Right lobe of liver (tissue), 6 donors: ENCODE data around the gene TOR4A. TPM values are rescaled to one million over a fixed set of nuclear protein-coding genes. Genes with fewer than 3 reads are reported as not detected.

Experiments used
- ATAC-seq, 4 donors: fragments of 200-7000 bp; cut with Tn5 transposase; one replicate each; pipeline ENCODE4 v1.9.1; 2020; ENCODE audit warnings: mild to moderate bottlenecking in 4 of 4, moderate library complexity in 4 of 4
- DNase-seq, 3 donors: peaks; one replicate each; pipeline ENCODE4 v3.0.0-alpha.2; 2020
- H3K27ac ChIP-seq, 3 donors: fragments of 200-600 bp; one replicate each; pipeline ENCODE4 v1.8.0; 2022
- H3K27me3 ChIP-seq, 2 donors: fragments of 200-600 bp; one replicate each; pipeline ENCODE4 v1.8.0; 2022
- H3K36me3 ChIP-seq, 4 donors: fragments of 200-600 bp; sonication (generic) in 1 of 4; one replicate each; pipeline versions ENCODE4 v1.5.1 to v1.8.0; 2017 to 2022; ENCODE audit warnings: control low read depth in 1 of 4
- H3K4me1 ChIP-seq, 4 donors: fragments of 200-600 bp; sonication (generic) in 1 of 4; one replicate each; pipeline versions ENCODE4 v1.5.1 to v1.8.0; 2017 to 2022; ENCODE audit warnings: control low read depth in 1 of 4
- H3K4me3 ChIP-seq, 3 donors: fragments of 200-600 bp; one replicate each; pipeline ENCODE4 v1.8.0; 2022
- H3K9me3 ChIP-seq, 4 donors: fragments of 200-600 bp; sonication (generic) in 1 of 4; one replicate each; pipeline versions ENCODE4 v1.5.1 to v1.8.0; 2017 to 2022; ENCODE audit warnings: control low read depth in 1 of 4
- POLR2A ChIP-seq: fragments of 450-650 bp; IDR thresholded peaks from one replicate; pipeline ENCODE4 v1.6.1; 2017; ENCODE audit warnings: antibody characterized with exemption, mild to moderate bottlenecking
- WGBS: methylation state at CpG from one replicate; pipeline ENCODE4 v1.1.6; 2018; ENCODE audit warnings: low coverage, low lambda C conversion rate; ENCODE audit not compliant: insufficient coverage; ENCODE audit errors: missing lambda C conversion rate; 5-methylcytosine and 5-hydroxymethylcytosine counted together
- intact Hi-C, 2 donors: fragments of 100-400 bp; cut with DNase I; formaldehyde crosslinking; loops; one replicate each; pipeline versions ENCODE4 v1.11.2 to v1.14.1; 2022
- total RNA-seq, 6 experiments: library from RNA; depleted of rRNA in 2 of 6; stranded (reverse); fragments of >200 nt in 2 of 6; fragmentation: NEBNext Ultra II Directional in 3 of 6; extraction: Animal tissue kit (Norgen Biotek cat#: 25700) in 3 of 6; gene quantifications; one replicate each; pipeline versions ENCODE4 v1.1.0 to v1.2.4, GENCODE V29; 2016 to 2023
- TF ChIP-seq, protein P1 (sequence below), 4 donors: fragments of 200-600 bp in 3 of 4; fragments of 450-650 bp in 1 of 4; IDR thresholded peaks; one replicate each; pipeline versions ENCODE4 v1.5.1 to v1.8.0; 2016 to 2022; ENCODE audit warnings: antibody characterized with exemption in 4 of 4, mild to moderate bottlenecking in 2 of 4
- donor health status: DM: no; HTN: yes; CAD: no.
- donor health status: DM: no; HTN: no; CAD: no.
- donor health status: DM: no; HTN: no; CAD: no.
- donor health status: DM: no; HTN: yes; CAD: no.
- donor health status: DM: no; HTN: yes; CAD: no.

Gene TOR4A
- total RNA-seq, 6 experiments from 2014 or later, result 2.2 to 4.9 (median 3.7) TPM

DNA sequence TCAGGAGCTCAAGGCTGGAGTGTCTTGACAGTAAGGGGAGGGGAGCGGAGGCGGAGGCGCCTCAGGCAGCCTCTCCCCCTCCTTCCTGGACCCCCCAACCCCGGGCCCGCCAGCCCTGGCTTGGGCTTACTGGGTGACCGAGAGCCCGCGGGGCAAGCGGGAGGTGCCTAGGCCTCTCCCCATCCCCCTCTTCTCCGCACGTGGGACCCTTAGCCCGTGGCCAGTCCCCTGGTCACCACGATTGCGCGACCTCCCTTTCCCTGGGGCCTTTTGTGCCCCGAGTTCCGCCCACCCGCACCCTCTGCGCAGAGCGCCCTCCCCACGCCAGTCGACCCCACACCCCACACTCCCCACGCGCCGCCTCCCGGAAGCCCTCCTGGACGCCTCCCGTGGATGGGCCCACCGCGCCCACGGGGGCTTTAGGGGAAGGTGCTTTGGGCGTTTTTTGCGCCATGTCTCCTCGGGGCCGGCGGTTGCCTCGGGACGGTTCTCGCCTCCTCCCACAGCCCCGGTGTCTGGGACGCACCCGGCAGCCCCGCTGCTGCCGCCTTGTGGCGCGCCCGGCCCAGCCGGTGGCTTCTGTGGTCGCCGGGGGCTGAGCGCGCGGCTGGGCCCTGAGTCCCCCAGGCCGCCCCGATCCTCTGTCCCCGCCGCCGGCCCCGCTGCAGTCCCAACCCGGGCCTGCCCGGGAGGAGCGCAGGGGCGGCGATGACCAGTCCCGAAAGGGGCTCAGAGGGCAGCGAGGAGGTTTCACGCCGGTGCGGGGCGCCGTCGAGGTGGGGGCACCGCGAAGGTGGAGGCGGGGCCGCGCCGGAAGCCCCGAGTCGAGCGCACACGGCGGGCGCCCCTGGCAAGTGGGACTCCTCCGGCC is 3.2 kb downstream of the TOR4A start:
- H3K4me1 ChIP-seq, result no peaks in the 10 kb centered on the region
- no peak for ATAC-seq
- no peak overlapping the region for H3K4me3 ChIP-seq
- no peak overlapping the region for H3K27ac ChIP-seq
- no peaks in the 10 kb centered on the region for H3K36me3 ChIP-seq
- intact Hi-C loops, result no loop called here
- H3K27me3 ChIP-seq, result no peaks in the 10 kb centered on the region
- DNase-seq, result peak; percentile 30 to 59 (median 47)
- TF ChIP-seq, protein P1, sequence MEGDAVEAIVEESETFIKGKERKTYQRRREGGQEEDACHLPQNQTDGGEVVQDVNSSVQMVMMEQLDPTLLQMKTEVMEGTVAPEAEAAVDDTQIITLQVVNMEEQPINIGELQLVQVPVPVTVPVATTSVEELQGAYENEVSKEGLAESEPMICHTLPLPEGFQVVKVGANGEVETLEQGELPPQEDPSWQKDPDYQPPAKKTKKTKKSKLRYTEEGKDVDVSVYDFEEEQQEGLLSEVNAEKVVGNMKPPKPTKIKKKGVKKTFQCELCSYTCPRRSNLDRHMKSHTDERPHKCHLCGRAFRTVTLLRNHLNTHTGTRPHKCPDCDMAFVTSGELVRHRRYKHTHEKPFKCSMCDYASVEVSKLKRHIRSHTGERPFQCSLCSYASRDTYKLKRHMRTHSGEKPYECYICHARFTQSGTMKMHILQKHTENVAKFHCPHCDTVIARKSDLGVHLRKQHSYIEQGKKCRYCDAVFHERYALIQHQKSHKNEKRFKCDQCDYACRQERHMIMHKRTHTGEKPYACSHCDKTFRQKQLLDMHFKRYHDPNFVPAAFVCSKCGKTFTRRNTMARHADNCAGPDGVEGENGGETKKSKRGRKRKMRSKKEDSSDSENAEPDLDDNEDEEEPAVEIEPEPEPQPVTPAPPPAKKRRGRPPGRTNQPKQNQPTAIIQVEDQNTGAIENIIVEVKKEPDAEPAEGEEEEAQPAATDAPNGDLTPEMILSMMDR (IDR thresholded peaks at IDR 0.05), result peak in 3 of 4 donors; percentile 25 to 45 (median 31)
- TF ChIP-seq POLR2A, result no peak
- H3K9me3 ChIP-seq, result no peaks in the 10 kb centered on the region
- no CpG with 5 or more reads among the region's 85 CpGs for WGBS

DNA sequence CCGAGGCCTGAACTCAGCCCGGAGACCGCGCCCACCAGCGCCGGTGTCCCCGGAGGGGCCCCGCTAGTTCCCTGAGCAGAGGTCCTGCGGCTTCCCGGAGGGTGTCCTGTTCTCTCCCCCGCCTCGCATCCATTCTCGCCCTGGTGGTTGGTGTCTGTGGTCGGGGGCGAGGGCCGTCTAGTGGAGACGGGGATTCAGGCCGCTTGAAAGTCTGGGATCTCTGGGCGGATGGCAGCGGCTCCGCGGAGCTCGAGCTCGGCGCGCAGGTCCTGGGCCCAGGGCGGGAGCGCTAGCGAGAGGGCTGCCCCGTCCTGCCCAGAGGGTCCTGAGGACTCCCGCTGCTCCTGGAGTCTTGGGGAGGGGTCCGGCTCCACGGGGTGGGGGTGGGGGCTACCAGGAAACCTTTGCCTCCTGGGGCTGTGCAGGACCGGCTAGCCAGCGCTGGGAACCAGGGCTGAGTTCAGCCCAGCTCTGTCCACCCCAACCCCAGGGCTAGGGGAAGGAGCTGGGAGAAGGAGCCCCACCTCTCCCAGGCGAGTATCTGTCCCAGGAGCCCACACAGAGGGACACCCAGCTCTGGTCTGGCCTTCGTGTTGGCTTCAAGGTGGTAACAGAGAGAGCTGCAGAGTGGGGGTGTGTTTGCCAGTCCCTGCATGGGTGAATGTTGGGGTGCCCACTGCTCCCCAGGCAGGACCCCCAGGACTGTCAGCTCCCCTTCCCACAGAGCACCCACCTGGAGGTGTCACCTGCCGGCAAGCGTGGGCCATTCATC is 4.0 kb downstream of the TOR4A start:
- ATAC-seq, result no peak
- DNase-seq, result peak in 1 of 3 donors; percentile 45
- intact Hi-C loops, result no loop called here
- TF ChIP-seq POLR2A, result no peak
- TF ChIP-seq, protein P1 (IDR thresholded peaks at IDR 0.05), result no peak
- H3K36me3 ChIP-seq, result no peaks in the 10 kb centered on the region
- H3K27me3 ChIP-seq, result no peaks in the 10 kb centered on the region
- no peak overlapping the region for H3K4me3 ChIP-seq
- H3K4me1 ChIP-seq, result no peaks in the 10 kb centered on the region
- 83% methylated on average over 7 of the region's 39 CpGs for WGBS
- H3K9me3 ChIP-seq, result no peaks in the 10 kb centered on the region
- no peak overlapping the region for H3K27ac ChIP-seq

DNA sequence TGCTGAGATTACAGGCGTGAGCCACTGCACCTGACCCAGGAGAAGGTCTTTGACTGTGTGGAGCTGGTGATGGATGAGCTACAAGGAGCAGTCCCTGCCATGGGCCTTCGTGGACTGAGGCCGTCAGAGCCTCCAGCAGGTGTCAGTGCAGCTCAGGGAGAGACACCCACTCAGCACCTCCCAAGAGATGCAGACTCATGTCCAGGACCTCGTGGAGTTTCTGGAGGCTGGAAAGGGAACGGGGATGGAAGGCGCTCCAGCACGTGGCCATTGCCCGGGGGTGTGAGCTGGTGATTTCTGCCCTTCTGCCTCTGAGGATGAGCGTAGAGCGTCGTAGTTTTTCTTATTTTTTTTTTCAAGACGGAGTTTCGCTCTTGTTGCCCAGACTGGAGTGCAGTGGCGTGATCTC is 9.5 kb downstream of the TOR4A start:
- no peaks in the 10 kb centered on the region for H3K4me1 ChIP-seq
- no peak overlapping the region for H3K4me3 ChIP-seq
- H3K27me3 ChIP-seq, result no peaks in the 10 kb centered on the region
- DNase-seq (peak in 2 of 3 donors; percentile 75 to 76), ATAC-seq (peak; percentile 98 to 100 (median 100))
- H3K27ac ChIP-seq, result no peak overlapping the region
- intact Hi-C loops, result no loop called here
- WGBS, result 22% methylated on average over 9 of the region's 14 CpGs
- TF ChIP-seq, protein P1 (IDR thresholded peaks at IDR 0.05), result peak; percentile 58 to 78 (median 66)
- no peak for TF ChIP-seq POLR2A
- no peaks in the 10 kb centered on the region for H3K9me3 ChIP-seq
- no peaks in the 10 kb centered on the region for H3K36me3 ChIP-seq

DNA sequence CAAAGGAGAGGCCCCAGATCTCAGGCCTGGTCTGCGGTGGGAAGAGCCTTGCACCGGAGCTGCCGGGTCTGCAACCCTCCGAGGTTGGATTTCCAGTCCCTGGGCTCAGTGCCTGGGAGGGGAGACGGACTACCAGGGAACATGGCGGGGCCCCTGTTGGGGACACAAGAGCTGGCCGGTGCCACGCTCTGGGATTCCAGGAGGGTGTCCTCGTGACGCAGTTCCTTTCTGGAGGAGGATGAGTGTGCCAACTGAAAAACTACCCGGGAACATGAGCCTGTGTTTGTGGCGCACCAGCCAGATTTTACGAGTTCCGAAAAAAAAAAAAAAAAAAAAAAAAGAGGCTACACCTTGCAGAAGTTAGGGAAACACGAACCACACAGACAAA is 15.6 kb downstream of the TOR4A start:
- H3K27ac ChIP-seq, result no peak overlapping the region
- ATAC-seq (no peak), DNase-seq (no peak)
- TF ChIP-seq, protein P1 (IDR thresholded peaks at IDR 0.05), result no peak
- no peak for TF ChIP-seq POLR2A
- peaks cover 0 to 8% (median 0%) of the 10 kb centered on the region in 4 donors for H3K4me1 ChIP-seq
- intact Hi-C loops, result no loop called here
- WGBS, result 85% methylated on average over 4 of the region's 15 CpGs
- no peaks in the 10 kb centered on the region for H3K9me3 ChIP-seq
- peaks cover 0 to 6% of the 10 kb centered on the region in 2 donors for H3K27me3 ChIP-seq
- no peak overlapping the region for H3K4me3 ChIP-seq
- H3K36me3 ChIP-seq, result no peaks in the 10 kb centered on the region
